IPS-15b (cell line): ENCODE data around the gene INF2.

ENCODE experiments used
- H3K27me3 ChIP-seq: one replicate; pipeline ENCODE4 v1.6.1; 2013; ENCODE audit warnings: low read length; ENCODE audit not compliant: control insufficient read depth, insufficient read depth
- H3K36me3 ChIP-seq: one replicate; pipeline ENCODE4 v1.6.1; 2013; ENCODE audit warnings: low read length; ENCODE audit not compliant: control insufficient read depth, insufficient read depth
- H3K4me1 ChIP-seq: one replicate; pipeline ENCODE4 v1.6.1; 2013; ENCODE audit warnings: mild to moderate bottlenecking, low read length; ENCODE audit not compliant: control insufficient read depth, insufficient read depth
- H3K4me3 ChIP-seq: one replicate; pipeline ENCODE4 v1.5.1; 2013; ENCODE audit warnings: low read depth, low read length
- H3K9ac ChIP-seq: one replicate; pipeline ENCODE4 v1.6.1; 2013; ENCODE audit warnings: low read depth, mild to moderate bottlenecking, low read length
- H3K9me3 ChIP-seq: one replicate; pipeline ENCODE4 v1.6.1; 2013; ENCODE audit warnings: mild to moderate bottlenecking, low read length; ENCODE audit not compliant: control insufficient read depth, insufficient read depth

INF2 gene

GRCh38 chr14:104714066-104714465, 24.6 kb downstream of the INF2 start:
- Histone ChIP-seq H3K36me3 (peaks cover 57% of the 10 kb centered on the region), H3K9me3 (no peaks in the 10 kb centered on the region), H3K27me3 (no peaks in the 10 kb centered on the region), H3K4me1 (no peaks in the 10 kb centered on the region), H3K9ac (no peak overlapping the region), H3K4me3 (no peak overlapping the region)

GRCh38 chr14:104714681-104715080, 25.3 kb downstream of the INF2 start:
- Histone ChIP-seq H3K9me3 (no peaks in the 10 kb centered on the region), H3K27me3 (no peaks in the 10 kb centered on the region), H3K9ac (no peak overlapping the region), H3K4me1 (no peaks in the 10 kb centered on the region), H3K4me3 (no peak overlapping the region), H3K36me3 (peaks cover 57% of the 10 kb centered on the region)

- Histone ChIP-seq H3K4me1 (no peaks in the 10 kb centered on the region), H3K27me3 (no peaks in the 10 kb centered on the region), H3K9ac (no peak overlapping the region), H3K4me3 (no peak overlapping the region), H3K36me3 (peaks cover 53% of the 10 kb centered on the region), H3K9me3 (no peaks in the 10 kb centered on the region)
Measured at GRCh38 chr14:104715416-104715815, 26.0 kb downstream of the INF2 start.

- Histone ChIP-seq H3K36me3 (peaks cover 48% of the 10 kb centered on the region), H3K4me1 (no peaks in the 10 kb centered on the region), H3K4me3 (no peak overlapping the region)
Measured at GRCh38 chr14:104715871-104716270, 26.5 kb downstream of the INF2 start.

DNA sequence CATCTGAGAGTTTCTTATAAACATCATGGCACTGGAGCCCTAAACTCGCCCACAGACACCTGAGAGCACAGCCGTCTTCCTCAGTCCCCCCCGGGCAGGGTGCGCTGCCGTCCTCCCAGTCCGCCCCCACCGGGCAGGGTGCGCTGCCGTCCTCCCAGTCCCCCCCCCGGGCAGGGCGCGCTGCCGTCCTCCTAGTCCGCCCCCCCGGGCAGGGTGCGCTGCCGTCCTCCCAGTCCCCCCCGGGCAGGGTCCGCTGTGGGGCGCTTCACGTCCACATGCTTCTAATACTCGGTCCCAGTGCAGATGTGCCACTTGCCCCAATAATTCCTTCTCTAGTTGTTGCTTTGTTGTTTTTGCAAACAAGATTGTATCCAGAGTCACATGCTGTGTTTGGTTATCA, 27.7 kb downstream of the INF2 start:
- no peaks in the 10 kb centered on the region for H3K4me1 ChIP-seq
- no peak overlapping the region for H3K4me3 ChIP-seq
- H3K9ac ChIP-seq, result no peak overlapping the region
- peaks cover 38% of the 10 kb centered on the region for H3K36me3 ChIP-seq
- no peaks in the 10 kb centered on the region for H3K27me3 ChIP-seq
- no peaks in the 10 kb centered on the region for H3K9me3 ChIP-seq

More at GRCh38 chr14:104715871-104716270, 26.5 kb downstream of the INF2 start:
- no peaks in the 10 kb centered on the region for H3K27me3 ChIP-seq
- no peak overlapping the region for H3K9ac ChIP-seq
- H3K9me3 ChIP-seq, result no peaks in the 10 kb centered on the region

- Histone ChIP-seq H3K9me3 (no peaks in the 10 kb centered on the region), H3K4me3 (no peak overlapping the region), H3K9ac (no peak overlapping the region), H3K4me1 (no peaks in the 10 kb centered on the region), H3K27me3 (no peaks in the 10 kb centered on the region), H3K36me3 (peaks cover 33% of the 10 kb centered on the region)
Measured at GRCh38 chr14:104717646-104718045, 28.2 kb downstream of the INF2 start.

GRCh38 chr14:104718147-104718546, 28.7 kb downstream of the INF2 start:
- Histone ChIP-seq H3K27me3 (no peaks in the 10 kb centered on the region), H3K36me3 (peaks cover 28% of the 10 kb centered on the region), H3K9me3 (no peaks in the 10 kb centered on the region), H3K9ac (no peak overlapping the region), H3K4me1 (no peaks in the 10 kb centered on the region), H3K4me3 (no peak overlapping the region)

DNA sequence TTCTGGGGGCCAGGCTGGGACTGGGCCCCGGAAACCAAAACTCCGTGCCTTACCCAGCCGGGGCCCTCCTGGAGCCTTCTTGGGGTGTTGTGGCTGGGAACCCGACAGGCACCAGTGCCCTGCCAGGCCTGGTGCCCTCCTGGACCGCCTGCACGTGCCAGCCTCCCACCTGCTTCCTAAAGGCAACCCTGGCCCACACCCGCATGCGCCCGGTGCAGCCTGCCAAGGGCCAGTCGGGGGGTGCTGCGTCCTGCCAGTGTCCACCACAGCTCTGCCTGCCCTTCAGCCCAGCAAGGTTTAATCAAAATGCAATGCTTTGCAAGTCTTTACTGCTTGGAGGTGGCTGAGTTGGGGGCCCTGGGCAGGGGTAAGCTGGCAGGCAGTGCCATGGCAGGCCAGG, 29.5 kb downstream of the INF2 start:
- H3K9me3 ChIP-seq, result no peaks in the 10 kb centered on the region
- H3K4me1 ChIP-seq, result no peaks in the 10 kb centered on the region
- no peak overlapping the region for H3K9ac ChIP-seq
- H3K36me3 ChIP-seq, result peaks cover 21% of the 10 kb centered on the region
- no peak overlapping the region for H3K4me3 ChIP-seq
- no peaks in the 10 kb centered on the region for H3K27me3 ChIP-seq

GRCh38 chr14:104719343-104719742, 29.9 kb downstream of the INF2 start:
- Histone ChIP-seq H3K4me3 (no peak overlapping the region), H3K36me3 (peaks cover 16% of the 10 kb centered on the region), H3K9ac (no peak overlapping the region), H3K4me1 (no peaks in the 10 kb centered on the region), H3K9me3 (no peaks in the 10 kb centered on the region), H3K27me3 (no peaks in the 10 kb centered on the region)

- Histone ChIP-seq H3K9ac (no peak overlapping the region), H3K27me3 (no peaks in the 10 kb centered on the region), H3K4me1 (no peaks in the 10 kb centered on the region), H3K36me3 (no peaks in the 10 kb centered on the region), H3K9me3 (no peaks in the 10 kb centered on the region), H3K4me3 (no peak overlapping the region)
Measured at GRCh38 chr14:104721505-104722431, 32.4 kb downstream of the INF2 start.

DNA sequence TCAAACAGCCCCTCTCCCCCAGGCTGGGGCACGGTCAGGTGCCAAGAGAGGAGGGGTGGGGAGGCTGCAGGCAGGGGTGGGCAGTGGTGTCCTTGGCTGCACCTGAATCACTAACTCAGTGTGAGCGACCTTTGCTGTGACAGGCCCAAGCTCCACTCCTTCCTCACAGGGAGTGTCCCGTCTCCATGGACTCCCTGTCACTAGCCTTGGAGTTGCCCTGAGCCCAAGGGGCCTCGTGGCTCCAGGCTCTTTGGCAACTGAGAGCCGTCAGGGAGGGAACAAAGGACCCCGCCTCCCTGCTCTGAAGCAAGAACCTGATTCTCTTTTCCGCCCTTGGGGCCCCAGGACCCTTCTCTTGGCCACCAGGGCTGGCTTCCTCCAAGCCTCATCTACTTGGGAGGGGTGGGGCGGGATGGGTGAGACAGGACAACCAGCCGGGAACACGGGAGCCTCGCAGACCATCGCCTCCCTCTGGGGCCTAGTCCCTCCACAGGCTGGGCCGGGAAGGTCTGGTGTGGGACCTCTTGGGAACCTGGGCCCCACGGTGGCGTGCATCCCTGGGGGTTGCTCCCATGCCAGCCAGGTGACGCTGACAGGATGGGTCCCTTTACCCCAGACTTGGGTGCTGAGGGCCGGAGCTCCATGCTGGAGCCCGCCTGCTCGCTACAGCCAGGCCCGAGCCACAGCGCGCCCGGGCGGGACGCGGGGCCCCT, 33.7 kb downstream of the INF2 start:
- Histone ChIP-seq H3K4me1 (no peaks in the 10 kb centered on the region), H3K27me3 (no peaks in the 10 kb centered on the region), H3K4me3 (peak overlapping the region; percentile 59), H3K36me3 (no peaks in the 10 kb centered on the region), H3K9me3 (no peaks in the 10 kb centered on the region), H3K9ac (no peak overlapping the region)
